PC-9 (cell line): ENCODE data around the gene CUEDC2. TPM values are rescaled to one million over a fixed set of nuclear protein-coding genes. Genes with fewer than 3 reads are reported as not detected.

Experiments
- BruUV-seq: library from RNA; stranded (reverse); fragments of 400-500 nt; replicated peaks from 2 replicates; lab custom pipeline; 2021; lab: Mats Ljungman, UMichigan
- CTCF ChIA-PET: fragments of 300-600 bp; sonication (Branson Sonifier 250); formaldehyde crosslinking; loops from one replicate; lab custom pipeline; 2022; ENCODE audit warnings: antibody characterized with exemption; lab: Charles Lee
- POLR2A ChIA-PET: fragments of 300-600 bp; sonication (Branson Sonifier 250); formaldehyde crosslinking; loops from one replicate; lab custom pipeline; 2022; ENCODE audit warnings: antibody characterized with exemption; ENCODE audit not compliant: unreplicated experiment; lab: Charles Lee
- DNase-seq, 2 experiments: peaks; one replicate each; pipeline versions ENCODE4 v3.0.0 to v3.0.0-alpha.2; 2015 to 2022; ENCODE audit warnings: mixed read lengths in 1 of 2
- H2AFZ ChIP-seq: fragments of 200-600 bp; sonication (generic); 2 replicates; pipeline ENCODE4 v1.8.1; 2017; ENCODE audit warnings: antibody characterized with exemption
- H3F3A ChIP-seq: fragments of 200-600 bp; sonication (generic); 2 replicates; pipeline ENCODE4 v1.8.1; 2017; ENCODE audit warnings: antibody characterized with exemption, mild to moderate bottlenecking, low read depth; ENCODE audit not compliant: insufficient read depth
- H3K27ac ChIP-seq: fragments of 200-600 bp; sonication (generic); 2 replicates; pipeline ENCODE4 v1.6.1; 2016; ENCODE audit warnings: mixed run types
- H3K27me3 ChIP-seq: fragments of 200-600 bp; sonication (generic); 2 replicates; pipeline ENCODE4 v1.6.1; 2016; ENCODE audit warnings: low read depth, mixed run types; ENCODE audit not compliant: insufficient read depth
- H3K36me3 ChIP-seq: fragments of 200-600 bp; sonication (generic); 2 replicates; pipeline ENCODE4 v1.6.1; 2016; ENCODE audit warnings: low read depth, mixed run types
- H3K4me1 ChIP-seq: fragments of 200-600 bp; sonication (generic); replicated peaks from 2 replicates; pipeline ENCODE4 v1.6.1; 2016; ENCODE audit warnings: mixed run types; ENCODE audit not compliant: insufficient read depth
- H3K4me2 ChIP-seq: fragments of 200-600 bp; sonication (generic); 2 replicates; pipeline ENCODE4 v1.6.1; 2017; ENCODE audit warnings: mixed run types
- H3K4me3 ChIP-seq: fragments of 200-600 bp; sonication (generic); 2 replicates; pipeline ENCODE4 v1.6.1; 2016; ENCODE audit warnings: mixed run types
- H3K79me2 ChIP-seq: fragments of 200-600 bp; sonication (generic); 2 replicates; pipeline ENCODE4 v1.6.1; 2017; ENCODE audit warnings: low read depth, mixed run types
- H3K9me2 ChIP-seq: fragments of 200-600 bp; sonication (generic); 2 replicates; pipeline ENCODE4 v1.8.1; 2017; ENCODE audit warnings: mild to moderate bottlenecking; ENCODE audit not compliant: insufficient read depth
- H3K9me3 ChIP-seq: fragments of 200-600 bp; sonication (generic); 2 replicates; pipeline ENCODE4 v1.8.1; 2016; ENCODE audit warnings: low read depth; ENCODE audit not compliant: insufficient read depth
- H4K20me1 ChIP-seq: fragments of 200-600 bp; sonication (generic); 2 replicates; pipeline ENCODE4 v1.8.1; 2017; ENCODE audit not compliant: insufficient read depth
- CTCF ChIP-seq: fragments of 200-600 bp; sonication (generic); conservative IDR thresholded peaks from 2 replicates; pipeline ENCODE4 v1.6.1; 2017; ENCODE audit warnings: mixed run types, antibody characterized with exemption, mild to moderate bottlenecking, moderate library complexity
- EZH2 ChIP-seq: fragments of 200-600 bp; sonication (generic); IDR thresholded peaks from 2 replicates; pipeline ENCODE4 v1.8.0; 2017; ENCODE audit warnings: antibody characterized with exemption, low read depth
- intact Hi-C: fragments of 100-400 bp; cut with micrococcal nuclease; formaldehyde crosslinking; loops from one replicate; pipeline ENCODE4 v1.10.0; 2022; ENCODE audit not compliant: unreplicated experiment
- total RNA-seq: library from RNA; stranded (reverse); gene quantifications from 2 replicates; pipeline ENCODE4 v1.2.3, GENCODE V29; 2021

CUEDC2 gene
- total RNA-seq, 1 experiment from 2014 or later = 46.2 TPM

GRCh38 chr10:102382871-102383270 is 49.5 kb downstream of the CUEDC2 start:
- POLR2A ChIA-PET = no interaction called here
- CTCF ChIA-PET = no interaction called here

GRCh38 chr10:102381983-102382382 is 50.4 kb downstream of the CUEDC2 start:
- Histone ChIP-seq H3K27ac (no peak overlapping the region), H3K4me2 (no peak overlapping the region), H3K79me2 (no peaks in the 10 kb centered on the region), H3K4me1 (0 out of 2 replicates have a peak, but pooled peaks cover 4% of the 10 kb centered on the region), H3K9me2 (no peaks in the 10 kb centered on the region), H2AFZ (no peak overlapping the region), H3K27me3 (no peaks in the 10 kb centered on the region), H4K20me1 (no peaks in the 10 kb centered on the region), H3K9me3 (no peaks in the 10 kb centered on the region), H3K36me3 (no peaks in the 10 kb centered on the region), H3F3A (peaks cover 4% of the 10 kb centered on the region; the same call in 1 of the 2 replicates), H3K4me3 (no peak overlapping the region)
- TF ChIP-seq CTCF (no peak), EZH2 (no peak)
- BruUV-seq = no TSS peak
- no peak for DNase-seq
- CTCF ChIA-PET = interaction anchor here (0.6 kb wide), 1 partner anchor 311 kb away, joined by 5 read pairs; no protein-coding TSS in a partner anchor
- POLR2A ChIA-PET = no interaction called here
- intact Hi-C loops = no loop called here

More at GRCh38 chr10:102382871-102383270, 49.5 kb downstream of the CUEDC2 start:
- no peaks in the 10 kb centered on the region for H3K9me3 ChIP-seq
- no peaks in the 10 kb centered on the region for H3K27me3 ChIP-seq
- no peak overlapping the region for H3K4me2 ChIP-seq
- H3K36me3 ChIP-seq = no peaks in the 10 kb centered on the region
- TF ChIP-seq EZH2 (no peak), CTCF (no peak)
- H4K20me1 ChIP-seq = no peaks in the 10 kb centered on the region
- no peaks in the 10 kb centered on the region for H3K9me2 ChIP-seq
- intact Hi-C loops = no loop called here
- 0 out of 2 replicates have a peak, but pooled peaks cover 4% of the 10 kb centered on the region for H3K4me1 ChIP-seq
- no peak for DNase-seq
- no peaks in the 10 kb centered on the region for H3K79me2 ChIP-seq
- no TSS peak for BruUV-seq
- no peak overlapping the region for H3K4me3 ChIP-seq
- H3F3A ChIP-seq = peaks cover 4% of the 10 kb centered on the region; the same call in 1 of the 2 replicates
- H2AFZ ChIP-seq = no peak overlapping the region
- no peak overlapping the region for H3K27ac ChIP-seq

GRCh38 chr10:102379383-102379782 is 53.0 kb downstream of the CUEDC2 start:
- no peak overlapping the region for H3K4me3 ChIP-seq
- no TSS peak for BruUV-seq
- H3K9me2 ChIP-seq = no peaks in the 10 kb centered on the region
- no peaks in the 10 kb centered on the region for H3F3A ChIP-seq
- no peak overlapping the region for H3K27ac ChIP-seq
- H3K79me2 ChIP-seq = no peaks in the 10 kb centered on the region
- no peaks in the 10 kb centered on the region for H3K27me3 ChIP-seq
- H2AFZ ChIP-seq = no peak overlapping the region
- ChIA-PET POLR2A (interaction anchor here (0.6 kb wide), 1 partner anchor 223 kb away, joined by 6 read pairs; no protein-coding TSS in a partner anchor), CTCF (interaction anchor here (0.6 kb wide), 1 partner anchor 10 kb away, joined by 4 read pairs; no protein-coding TSS in a partner anchor)
- H3K4me1 ChIP-seq = 0 out of 2 replicates have a peak, but pooled peaks cover 4% of the 10 kb centered on the region
- no peak for DNase-seq
- no peaks in the 10 kb centered on the region for H3K36me3 ChIP-seq
- no peaks in the 10 kb centered on the region for H4K20me1 ChIP-seq
- H3K9me3 ChIP-seq = no peaks in the 10 kb centered on the region
- H3K4me2 ChIP-seq = no peak overlapping the region
- intact Hi-C loops = no loop called here
- TF ChIP-seq CTCF = no peak
- TF ChIP-seq EZH2 = no peak
